A673 (cell line): ENCODE measurements around the gene GALNT18. TPM values are rescaled to one million over a fixed set of nuclear protein-coding genes. Genes with fewer than 3 reads are reported as not detected.

Source experiments
- BruUV-seq: library from RNA; stranded (reverse); fragments of 400-500 nt; replicated peaks from 2 replicates; lab custom pipeline; 2021; lab: Mats Ljungman, UMichigan
- CTCF ChIA-PET: fragments of 300-600 bp; sonication (Branson Sonifier 250); formaldehyde crosslinking; loops from one replicate; lab custom pipeline; 2022; ENCODE audit warnings: antibody characterized with exemption; lab: Charles Lee
- POLR2A ChIA-PET: fragments of 300-600 bp; sonication (Branson Sonifier 250); formaldehyde crosslinking; loops from one replicate; lab custom pipeline; 2022; ENCODE audit warnings: antibody characterized with exemption; ENCODE audit not compliant: low non-redundant PET; lab: Charles Lee
- DNase-seq: peaks from one replicate; pipeline ENCODE4 v3.0.0-alpha.2; 2015; ENCODE audit warnings: low spot score
- H3K27ac ChIP-seq: fragments of 200-600 bp; sonication (generic); 2 replicates; pipeline ENCODE4 v1.5.1; 2016; ENCODE audit warnings: mixed run types, low read depth, mild to moderate bottlenecking, mixed read lengths, antibody characterized with exemption, low read length; ENCODE audit not compliant: poor library complexity, severe bottlenecking
- H3K27me3 ChIP-seq: fragments of 200-600 bp; sonication (generic); replicated peaks from 2 replicates; pipeline ENCODE4 v1.6.1; 2017; ENCODE audit warnings: mixed run types, low read depth, mild to moderate bottlenecking, mixed read lengths, antibody characterized with exemption, low read length; ENCODE audit not compliant: insufficient read depth, poor library complexity
- H3K36me3 ChIP-seq: fragments of 200-600 bp; sonication (generic); 2 replicates; pipeline ENCODE4 v1.6.1; 2016; ENCODE audit warnings: mixed run types, mild to moderate bottlenecking, mixed read lengths, antibody characterized with exemption, low read length; ENCODE audit not compliant: insufficient read depth, poor library complexity, severe bottlenecking
- H3K4me1 ChIP-seq: fragments of 200-600 bp; sonication (generic); 2 replicates; pipeline ENCODE4 v1.6.1; 2017; ENCODE audit warnings: mixed run types, mild to moderate bottlenecking, mixed read lengths, antibody characterized with exemption, low read length; ENCODE audit not compliant: insufficient read depth, poor library complexity, severe bottlenecking
- H3K4me3 ChIP-seq: fragments of 200-600 bp; sonication (generic); 2 replicates; pipeline ENCODE4 v1.5.1; 2016; ENCODE audit warnings: low read depth, mixed run types, mild to moderate bottlenecking, mixed read lengths, low read length; ENCODE audit not compliant: poor library complexity, severe bottlenecking
- H3K9me3 ChIP-seq: fragments of 200-600 bp; sonication (generic); 2 replicates; pipeline ENCODE4 v1.6.1; 2016; ENCODE audit warnings: mixed run types, low read depth, mild to moderate bottlenecking, mixed read lengths, antibody characterized with exemption, low read length; ENCODE audit not compliant: poor library complexity, severe bottlenecking
- EZH2 ChIP-seq: fragments of 200-600 bp; sonication (generic); IDR thresholded peaks from 2 replicates; pipeline ENCODE4 v1.6.1; 2017; ENCODE audit warnings: borderline replicate concordance, low read depth, mild to moderate bottlenecking, mixed read lengths, antibody characterized with exemption, low read length; ENCODE audit not compliant: poor library complexity, severe bottlenecking
- intact Hi-C: fragments of 100-400 bp; cut with micrococcal nuclease; formaldehyde crosslinking; loops from one replicate; pipeline ENCODE4 v1.10.0; 2022; ENCODE audit not compliant: unreplicated experiment
- total RNA-seq: library from RNA; stranded (reverse); gene quantifications from 2 replicates; pipeline ENCODE4 v1.2.3, GENCODE V29; 2021
- TF ChIP-seq, protein P1 (sequence below): fragments of 300-800, 200-600 bp; sonication (generic); conservative IDR thresholded peaks from 2 replicates; pipeline ENCODE4 v1.5.1; 2017; ENCODE audit warnings: low read depth, mild to moderate bottlenecking, antibody characterized with exemption, low read length, moderate library complexity, mixed read lengths

The GALNT18 gene
- total RNA-seq, 1 experiment from 2014 or later = 0.37 TPM

- ChIA-PET POLR2A (no interaction called here), CTCF (no interaction called here)
- Histone ChIP-seq H3K27ac (no peak overlapping the region), H3K4me3 (no peak overlapping the region), H3K27me3 (no peaks in the 10 kb centered on the region), H3K9me3 (no peaks in the 10 kb centered on the region), H3K36me3 (no peaks in the 10 kb centered on the region), H3K4me1 (no peaks in the 10 kb centered on the region)
- intact Hi-C loops = no loop called here
- TF ChIP-seq, protein P1, sequence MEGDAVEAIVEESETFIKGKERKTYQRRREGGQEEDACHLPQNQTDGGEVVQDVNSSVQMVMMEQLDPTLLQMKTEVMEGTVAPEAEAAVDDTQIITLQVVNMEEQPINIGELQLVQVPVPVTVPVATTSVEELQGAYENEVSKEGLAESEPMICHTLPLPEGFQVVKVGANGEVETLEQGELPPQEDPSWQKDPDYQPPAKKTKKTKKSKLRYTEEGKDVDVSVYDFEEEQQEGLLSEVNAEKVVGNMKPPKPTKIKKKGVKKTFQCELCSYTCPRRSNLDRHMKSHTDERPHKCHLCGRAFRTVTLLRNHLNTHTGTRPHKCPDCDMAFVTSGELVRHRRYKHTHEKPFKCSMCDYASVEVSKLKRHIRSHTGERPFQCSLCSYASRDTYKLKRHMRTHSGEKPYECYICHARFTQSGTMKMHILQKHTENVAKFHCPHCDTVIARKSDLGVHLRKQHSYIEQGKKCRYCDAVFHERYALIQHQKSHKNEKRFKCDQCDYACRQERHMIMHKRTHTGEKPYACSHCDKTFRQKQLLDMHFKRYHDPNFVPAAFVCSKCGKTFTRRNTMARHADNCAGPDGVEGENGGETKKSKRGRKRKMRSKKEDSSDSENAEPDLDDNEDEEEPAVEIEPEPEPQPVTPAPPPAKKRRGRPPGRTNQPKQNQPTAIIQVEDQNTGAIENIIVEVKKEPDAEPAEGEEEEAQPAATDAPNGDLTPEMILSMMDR = no peak
- TF ChIP-seq EZH2 = no peak
- no peak for DNase-seq
- no TSS peak for BruUV-seq
These were observed 116.1 kb downstream of the GALNT18 start for GRCh38 chr11:11505692-11506091.

DNA sequence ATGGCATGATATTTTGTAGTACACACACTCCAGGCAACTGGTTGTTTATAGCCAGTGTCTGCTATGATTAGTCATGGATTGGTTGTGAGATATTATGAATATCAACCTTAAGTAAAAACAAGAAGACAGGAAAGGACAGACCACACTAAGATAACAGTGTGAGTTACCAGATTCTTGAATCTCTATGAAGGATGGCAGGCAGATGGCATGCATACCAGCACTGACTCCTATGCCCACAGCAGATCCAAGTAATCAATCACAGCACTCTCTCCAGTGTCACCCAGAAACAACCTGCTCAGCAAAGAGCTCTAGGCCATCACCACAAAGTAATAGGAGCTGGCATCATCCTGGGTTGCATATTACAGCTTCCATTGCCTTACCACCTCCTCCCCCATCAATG is 116.6 kb downstream of the GALNT18 start:
- Histone ChIP-seq H3K4me1 (no peaks in the 10 kb centered on the region), H3K9me3 (no peaks in the 10 kb centered on the region), H3K27me3 (no peaks in the 10 kb centered on the region), H3K4me3 (no peak overlapping the region), H3K36me3 (no peaks in the 10 kb centered on the region), H3K27ac (no peak overlapping the region)
- intact Hi-C loops = no loop called here
- no peak for DNase-seq
- TF ChIP-seq, protein P1 = no peak
- TF ChIP-seq EZH2 = no peak
- CTCF ChIA-PET = no interaction called here
- POLR2A ChIA-PET = no interaction called here
- BruUV-seq = no TSS peak

DNA sequence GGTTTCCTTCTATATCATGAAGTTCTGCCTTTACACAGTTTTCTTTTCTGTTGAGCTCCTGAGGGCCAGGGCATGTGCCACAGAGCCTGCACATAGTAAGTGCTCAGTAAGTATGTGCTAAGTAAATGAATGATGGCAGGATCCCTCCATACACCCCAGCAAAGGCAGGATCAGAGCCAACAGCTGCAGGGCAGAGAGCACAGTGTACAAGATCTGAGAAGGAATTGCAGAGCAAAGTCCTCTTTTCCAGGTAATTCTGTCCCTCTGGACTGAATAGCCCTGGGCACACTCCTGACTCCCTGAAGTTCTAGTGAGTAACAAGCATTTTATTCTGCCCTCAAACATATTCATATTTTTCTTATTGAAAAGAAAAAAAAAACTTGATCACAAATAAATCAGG is 117.7 kb downstream of the GALNT18 start:
- POLR2A ChIA-PET = no interaction called here
- no peak for DNase-seq
- no TSS peak for BruUV-seq
- H3K9me3 ChIP-seq = no peaks in the 10 kb centered on the region
- TF ChIP-seq, protein P1 = no peak
- no peak for TF ChIP-seq EZH2
- H3K4me1 ChIP-seq = no peaks in the 10 kb centered on the region
- CTCF ChIA-PET = no interaction called here
- H3K36me3 ChIP-seq = no peaks in the 10 kb centered on the region
- no peaks in the 10 kb centered on the region for H3K27me3 ChIP-seq
- intact Hi-C loops = no loop called here
- H3K27ac ChIP-seq = no peak overlapping the region
- no peak overlapping the region for H3K4me3 ChIP-seq
